GM23248 (cell line): Measurements from ENCODE around the gene MYO15A. TPM values are rescaled to one million over a fixed set of nuclear protein-coding genes. Genes with fewer than 3 reads are reported as not detected.
A peak's percentile ranks its signal among the peaks of the same experiment; 100 is the strongest.

ENCODE experiments used
- DNase-seq: peaks from one replicate; pipeline ENCODE4 v3.0.0-alpha.2; 2015
- H2AFZ ChIP-seq: fragments of 200-600 bp; sonication (generic); 2 replicates; pipeline ENCODE4 v1.6.1; 2016; ENCODE audit warnings: antibody characterized with exemption
- H3F3A ChIP-seq: fragments of 200-600 bp; sonication (generic); 2 replicates; pipeline ENCODE4 v1.6.1; 2016; ENCODE audit warnings: mild to moderate bottlenecking, antibody characterized with exemption, mixed run types; ENCODE audit not compliant: insufficient read depth
- H3K27ac ChIP-seq: fragments of 200-600 bp; sonication (generic); 2 replicates; pipeline ENCODE4 v1.5.1; 2016; ENCODE audit warnings: mild to moderate bottlenecking
- H3K27me3 ChIP-seq: fragments of 200-600 bp; sonication (generic); replicated peaks from 2 replicates; pipeline ENCODE4 v1.6.1; 2016; ENCODE audit warnings: mild to moderate bottlenecking; ENCODE audit not compliant: insufficient read depth
- H3K36me3 ChIP-seq: fragments of 200-600 bp; sonication (generic); 2 replicates; pipeline ENCODE4 v1.6.1; 2016; ENCODE audit warnings: low read depth, mild to moderate bottlenecking
- H3K4me1 ChIP-seq: fragments of 200-600 bp; sonication (generic); 2 replicates; pipeline ENCODE4 v1.6.1; 2016; ENCODE audit warnings: mild to moderate bottlenecking; ENCODE audit not compliant: insufficient read depth
- H3K4me2 ChIP-seq: fragments of 200-600 bp; sonication (generic); one replicate; pipeline ENCODE4 v1.6.1; 2016; ENCODE audit warnings: mild to moderate bottlenecking; ENCODE audit not compliant: unreplicated experiment
- H3K4me3 ChIP-seq: fragments of 200-600 bp; sonication (generic); 2 replicates; pipeline ENCODE4 v1.5.1; 2016; ENCODE audit warnings: mild to moderate bottlenecking
- H3K79me2 ChIP-seq: fragments of 200-600 bp; sonication (generic); 2 replicates; pipeline ENCODE4 v1.6.1; 2016; ENCODE audit warnings: mild to moderate bottlenecking; ENCODE audit not compliant: insufficient read depth
- H3K9ac ChIP-seq: fragments of 200-600 bp; sonication (generic); 2 replicates; pipeline ENCODE4 v1.6.1; 2016; ENCODE audit warnings: mild to moderate bottlenecking
- H3K9me2 ChIP-seq: fragments of 200-600 bp; sonication (generic); 2 replicates; pipeline ENCODE4 v1.6.1; 2016; ENCODE audit warnings: mixed run types, mild to moderate bottlenecking, moderate library complexity; ENCODE audit not compliant: insufficient read depth
- H3K9me3 ChIP-seq: fragments of 200-600 bp; sonication (generic); one replicate; pipeline ENCODE4 v1.6.1; 2017; ENCODE audit warnings: low read depth
- H4K20me1 ChIP-seq: fragments of 200-600 bp; sonication (generic); 2 replicates; pipeline ENCODE4 v1.6.0; 2016; ENCODE audit not compliant: insufficient read depth
- EZH2 ChIP-seq: fragments of 200-600 bp; sonication (generic); IDR thresholded peaks from 2 replicates; pipeline ENCODE4 v1.6.1; 2018; ENCODE audit warnings: antibody characterized with exemption, mild to moderate bottlenecking; ENCODE audit not compliant: insufficient read depth, poor library complexity, severe bottlenecking
- EZH2phosphoT487 ChIP-seq: fragments of 200-600 bp; sonication (generic); IDR thresholded peaks from 2 replicates; pipeline ENCODE4 v1.6.1; 2018; ENCODE audit warnings: antibody characterized with exemption, moderate library complexity, mild to moderate bottlenecking, low read depth; ENCODE audit not compliant: insufficient read depth
- WGBS, 2 experiments: methylation state at CpG; one replicate each; pipeline ENCODE4 v1.1.6; 2015 to 2017; ENCODE audit warnings: low lambda C conversion rate in 2 of 2, low coverage in 1 of 2; ENCODE audit errors: missing lambda C conversion rate in 2 of 2; 5-methylcytosine and 5-hydroxymethylcytosine counted together
- in situ Hi-C: fragments of 300-500 bp; cut with MboI; formaldehyde crosslinking; loops from 2 replicates; pipeline ENCODE4 v1.15.0; 2020
- polyA plus RNA-seq: library from polyadenylated mRNA; unstranded; fragments of >200 nt; fragmentation: Nextera tagmentation; extraction: Ambion mirVana; gene quantifications from 2 replicates; pipeline ENCODE4 v1.2.1, GENCODE V29; 2016
- total RNA-seq: library from RNA; depleted of rRNA; stranded (reverse); fragments of >200 nt; shearing (Covaris generic); gene quantifications from 2 replicates; pipeline ENCODE4 v1.2.3, GENCODE V29; 2014

MYO15A gene
- total and polyA plus RNA-seq, 2 experiments from 2014 or later, result 0.54 to 0.70 TPM

DNA sequence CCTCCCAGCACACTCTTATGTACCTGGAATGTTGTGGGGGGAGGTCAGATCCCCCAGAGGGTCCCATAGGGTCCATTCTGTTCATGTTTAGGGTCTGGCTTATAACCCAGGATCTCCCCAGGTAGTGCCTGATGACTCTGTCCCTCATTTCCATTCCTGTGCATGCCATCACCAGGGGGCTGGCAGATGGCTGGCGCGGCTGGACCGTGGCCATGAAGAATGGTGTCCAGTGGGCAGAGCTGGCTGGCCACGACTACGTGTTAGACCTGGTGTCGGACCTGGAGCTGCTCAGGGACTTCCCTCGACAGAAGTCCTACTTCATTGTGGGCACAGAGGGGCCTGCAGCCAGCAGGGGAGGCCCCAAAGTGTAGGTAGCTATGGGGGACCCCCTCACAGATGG lies 40.0 kb downstream of the MYO15A start:
- in situ Hi-C loops, result no loop called here
- DNase-seq, result no peak
- peaks cover 5% of the 10 kb centered on the region; the same call in 1 of the 2 replicates for H3K4me1 ChIP-seq
- no peaks in the 10 kb centered on the region for H3K79me2 ChIP-seq
- H3K4me2 ChIP-seq, result no peak overlapping the region
- no peaks in the 10 kb centered on the region for H3K36me3 ChIP-seq
- H3K4me3 ChIP-seq, result no peak overlapping the region
- H4K20me1 ChIP-seq, result no peaks in the 10 kb centered on the region
- no peaks in the 10 kb centered on the region for H3K9me3 ChIP-seq
- 91 to 93% methylated on average over 7 of the region's 7 CpGs for WGBS, 2 experiments
- no peaks in the 10 kb centered on the region for H3F3A ChIP-seq
- no peak overlapping the region for H2AFZ ChIP-seq
- no peak overlapping the region for H3K27ac ChIP-seq
- no peaks in the 10 kb centered on the region for H3K9me2 ChIP-seq
- H3K27me3 ChIP-seq, result no peaks in the 10 kb centered on the region
- no peak for TF ChIP-seq EZH2phosphoT487
- TF ChIP-seq EZH2, result no peak
- no peak overlapping the region for H3K9ac ChIP-seq

DNA sequence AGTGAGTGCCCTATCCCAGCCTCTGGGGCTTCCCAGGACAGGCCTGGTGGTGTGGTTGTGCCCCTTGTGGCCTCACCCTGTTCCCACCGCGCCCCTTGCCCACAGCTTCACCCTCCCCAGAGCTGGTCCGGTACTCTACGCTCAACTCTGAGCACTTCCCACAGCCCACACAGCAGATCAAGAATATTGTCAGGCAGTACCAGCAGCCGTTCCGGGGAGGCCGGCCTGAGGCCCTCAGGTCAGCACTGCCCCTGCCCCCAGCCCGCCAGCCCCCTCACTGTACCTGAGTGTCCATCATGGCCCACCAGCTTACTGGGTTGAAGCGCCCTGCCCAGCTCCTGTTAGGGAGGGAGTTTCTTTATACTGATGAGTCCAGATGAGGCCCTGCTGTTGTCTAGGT lies 42.7 kb downstream of the MYO15A start:
- Histone ChIP-seq H3K9ac (no peak overlapping the region), H3K4me1 (peaks cover 5% of the 10 kb centered on the region; the same call in 1 of the 2 replicates), H3K4me2 (no peak overlapping the region), H3F3A (0 out of 2 replicates have a peak, but pooled peaks cover 4% of the 10 kb centered on the region), H4K20me1 (no peaks in the 10 kb centered on the region), H3K79me2 (no peaks in the 10 kb centered on the region), H3K27me3 (no peaks in the 10 kb centered on the region), H3K9me2 (no peaks in the 10 kb centered on the region), H3K36me3 (no peaks in the 10 kb centered on the region), H2AFZ (no peak overlapping the region), H3K4me3 (no peak overlapping the region), H3K9me3 (no peaks in the 10 kb centered on the region), H3K27ac (no peak overlapping the region)
- TF ChIP-seq EZH2 (no peak), EZH2phosphoT487 (no peak)
- 81 to 83% methylated on average over 9 of the region's 9 CpGs for WGBS, 2 experiments
- in situ Hi-C loops, result no loop called here
- DNase-seq, result no peak

DNA sequence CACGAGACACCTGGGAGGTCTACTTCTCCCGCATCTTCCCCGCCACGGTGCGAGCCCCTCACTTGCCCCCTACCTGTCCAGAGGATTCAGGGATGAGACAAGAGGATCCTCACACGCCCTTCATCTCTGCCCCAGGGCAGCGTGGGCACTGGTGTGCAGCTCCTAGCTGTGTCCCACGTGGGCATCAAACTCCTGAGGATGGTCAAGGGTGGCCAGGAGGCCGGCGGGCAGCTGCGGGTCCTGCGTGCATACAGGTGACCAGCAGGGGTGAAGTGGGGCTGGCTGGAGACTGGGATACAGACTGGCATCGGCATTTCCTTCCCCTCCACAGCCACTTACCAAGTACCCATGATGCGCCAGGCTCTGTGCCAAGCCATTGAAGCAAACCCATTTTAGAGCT lies 46.6 kb downstream of the MYO15A start:
- Histone ChIP-seq H3K4me1 (peaks cover 13% of the 10 kb centered on the region), H3K9me2 (no peaks in the 10 kb centered on the region), H4K20me1 (no peaks in the 10 kb centered on the region), H3K9ac (no peak overlapping the region), H3K9me3 (no peaks in the 10 kb centered on the region), H3K4me3 (no peak overlapping the region), H3K4me2 (no peak overlapping the region), H3K79me2 (no peaks in the 10 kb centered on the region), H3F3A (peaks cover 7% of the 10 kb centered on the region), H3K27me3 (no peaks in the 10 kb centered on the region), H3K27ac (no peak overlapping the region), H3K36me3 (no peaks in the 10 kb centered on the region), H2AFZ (no peak overlapping the region)
- in situ Hi-C loops, result no loop called here
- no peak for DNase-seq
- no peak for TF ChIP-seq EZH2phosphoT487
- no peak for TF ChIP-seq EZH2
- WGBS, 2 experiments, result 87 to 93% methylated on average over 13 to 14 of the region's 14 CpGs

DNA sequence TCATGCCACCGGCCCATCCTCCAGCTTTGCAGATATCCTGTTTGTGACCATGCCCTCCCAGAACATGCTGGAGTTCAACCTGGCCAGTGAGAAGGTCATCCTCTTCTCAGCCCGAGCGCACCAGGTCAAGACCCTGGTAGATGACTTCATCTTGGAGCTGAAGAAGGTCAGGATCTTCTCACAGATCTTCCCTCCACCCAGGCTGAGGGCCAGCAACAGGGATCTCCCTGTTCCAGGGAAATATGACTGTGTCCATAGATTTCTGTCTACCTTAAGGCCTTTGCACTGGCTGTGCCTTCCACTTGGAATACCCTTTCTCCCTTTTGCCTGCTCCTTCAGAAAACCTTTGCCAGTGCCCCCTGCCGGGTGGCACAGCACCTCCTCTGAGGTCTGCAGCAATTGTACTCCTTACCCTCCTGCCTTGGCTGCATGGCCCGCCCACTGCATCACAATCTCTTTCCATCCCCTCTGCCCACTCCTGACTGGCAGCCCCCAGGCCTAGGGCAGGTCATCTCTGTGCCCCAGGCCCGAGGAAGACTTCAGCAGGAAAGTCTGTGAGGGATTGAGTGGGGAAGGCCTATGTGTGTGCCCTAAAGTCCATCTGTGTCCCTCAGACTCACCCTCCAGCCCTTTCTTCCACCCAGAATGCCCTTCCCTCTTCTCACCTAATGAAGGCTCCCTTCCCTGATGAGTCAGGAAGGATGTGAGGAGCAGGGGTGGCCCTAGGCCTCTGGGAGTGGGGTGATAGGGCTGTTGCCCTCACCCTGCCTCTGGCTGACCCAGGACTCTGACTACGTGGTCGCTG lies 47.8 kb downstream of the MYO15A start:
- Histone ChIP-seq H2AFZ (no peak overlapping the region), H3K9me3 (no peaks in the 10 kb centered on the region), H3K4me2 (no peak overlapping the region), H3K36me3 (no peaks in the 10 kb centered on the region), H3K27me3 (no peaks in the 10 kb centered on the region), H3K79me2 (no peaks in the 10 kb centered on the region), H3K4me1 (peaks cover 13% of the 10 kb centered on the region), H3K9ac (no peak overlapping the region), H3K9me2 (no peaks in the 10 kb centered on the region), H4K20me1 (no peaks in the 10 kb centered on the region), H3K27ac (no peak overlapping the region), H3F3A (peaks cover 12% of the 10 kb centered on the region), H3K4me3 (no peak overlapping the region)
- 75 to 79% methylated on average over 8 of the region's 8 CpGs for WGBS, 2 experiments
- peak; percentile 55 for DNase-seq
- TF ChIP-seq EZH2phosphoT487, result no peak
- no peak for TF ChIP-seq EZH2
- in situ Hi-C loops, result no loop called here

DNA sequence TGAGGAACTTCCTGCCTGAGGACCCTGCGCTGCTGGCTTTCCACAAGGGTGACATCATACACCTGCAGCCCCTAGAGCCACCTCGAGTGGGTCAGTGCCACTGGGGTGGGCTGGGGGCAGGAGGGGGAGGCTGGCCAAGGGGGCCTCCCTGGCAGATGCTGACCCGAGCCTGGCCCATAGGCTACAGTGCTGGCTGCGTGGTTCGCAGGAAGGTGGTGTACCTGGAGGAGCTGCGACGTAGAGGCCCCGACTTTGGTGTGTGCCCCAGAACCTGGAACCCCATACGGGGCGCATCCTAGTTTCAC lies 48.4 kb downstream of the MYO15A start:
- H3K4me2 ChIP-seq, result no peak overlapping the region
- no peaks in the 10 kb centered on the region for H3K9me2 ChIP-seq
- no peak overlapping the region for H3K9ac ChIP-seq
- no peak overlapping the region for H3K4me3 ChIP-seq
- no peak overlapping the region for H3K27ac ChIP-seq
- in situ Hi-C loops, result no loop called here
- peaks cover 18% of the 10 kb centered on the region for H3K4me1 ChIP-seq
- 92 to 94% methylated on average over 6 to 9 of the region's 10 CpGs for WGBS, 2 experiments
- no peaks in the 10 kb centered on the region for H3K36me3 ChIP-seq
- H3K79me2 ChIP-seq, result no peaks in the 10 kb centered on the region
- TF ChIP-seq EZH2 (no peak), EZH2phosphoT487 (no peak)
- H2AFZ ChIP-seq, result no peak overlapping the region
- H4K20me1 ChIP-seq, result no peaks in the 10 kb centered on the region
- H3K9me3 ChIP-seq, result no peaks in the 10 kb centered on the region
- peaks cover 12% of the 10 kb centered on the region for H3F3A ChIP-seq
- no peaks in the 10 kb centered on the region for H3K27me3 ChIP-seq
- DNase-seq, result no peak
